WTC11 (cell line): ENCODE measurements around the gene ZGRF1. TPM values are rescaled to one million over a fixed set of nuclear protein-coding genes. Genes with fewer than 3 reads are reported as not detected.

Experiments
- ATAC-seq: fragments of 200-7000 bp; cut with Tn5 transposase; 2 replicates; pipeline ENCODE4 v1.10.0; 2021; ENCODE audit warnings: mild to moderate bottlenecking, moderate library complexity
- CTCF ChIA-PET: fragments of 300-600 bp; sonication (Branson Sonifier 250); formaldehyde crosslinking; loops from one replicate; lab custom pipeline; 2021; ENCODE audit warnings: antibody characterized with exemption; lab: Charles Lee
- POLR2A ChIA-PET: fragments of 350-600 bp; sonication (Branson Sonifier 250); formaldehyde crosslinking; loops from one replicate; lab custom pipeline; 2021; ENCODE audit warnings: antibody characterized with exemption; lab: Charles Lee
- DNase-seq: peaks from one replicate; pipeline ENCODE4 v3.0.0; 2021; ENCODE audit warnings: low spot score
- H3K27ac Mint-ChIP-seq: 2 replicates; pipeline ENCODE4 v1.8.0; 2021; ENCODE audit warnings: mixed read lengths
- H3K27me3 Mint-ChIP-seq: 2 replicates; pipeline ENCODE4 v1.8.0; 2021; ENCODE audit warnings: low read depth, mild to moderate bottlenecking, moderate library complexity, mixed read lengths
- H3K36me3 Mint-ChIP-seq: 2 replicates; pipeline ENCODE4 v1.8.0; 2021; ENCODE audit warnings: mixed read lengths
- H3K4me1 Mint-ChIP-seq: 2 replicates; pipeline ENCODE4 v1.8.0; 2022; ENCODE audit warnings: mixed read lengths
- H3K4me3 Mint-ChIP-seq: 2 replicates; pipeline ENCODE4 v1.8.0; 2021; ENCODE audit warnings: mild to moderate bottlenecking, moderate library complexity, mixed read lengths
- H3K9me3 Mint-ChIP-seq: 2 replicates; pipeline ENCODE4 v1.8.0; 2021; ENCODE audit warnings: mixed read lengths
- AR ChIP-seq: fragments of 250-450 bp; sonication (Bioruptor Pico); IDR thresholded peaks from 2 replicates; pipeline ENCODE4 v1.9.0; 2021; ENCODE audit warnings: mild to moderate bottlenecking
- ARID4B ChIP-seq: sonication (generic); formaldehyde crosslinking; IDR thresholded peaks from 2 replicates; pipeline ENCODE4 v1.8.0; 2023; ENCODE audit warnings: missing genetic modification reagents, mild to moderate bottlenecking, borderline replicate concordance
- ATF1 ChIP-seq: sonication (generic); formaldehyde crosslinking; IDR thresholded peaks from 2 replicates; pipeline ENCODE4 v1.8.1; 2023; ENCODE audit warnings: mild to moderate bottlenecking, moderate library complexity, missing genetic modification reagents
- HMGA2 ChIP-seq: fragments of 250-450 bp; sonication (Bioruptor Pico); IDR thresholded peaks from 2 replicates; pipeline ENCODE4 v1.4.0; 2021; ENCODE audit warnings: mild to moderate bottlenecking, moderate library complexity
- IRF2 ChIP-seq: sonication (generic); formaldehyde crosslinking; IDR thresholded peaks from 2 replicates; pipeline ENCODE4 v1.8.0; 2022; ENCODE audit warnings: low read depth, missing genetic modification reagents, borderline replicate concordance
- JUN ChIP-seq: sonication (generic); formaldehyde crosslinking; IDR thresholded peaks from 2 replicates; pipeline ENCODE4 v1.8.0; 2023; ENCODE audit warnings: mild to moderate bottlenecking, missing genetic modification reagents
- MYBL2 ChIP-seq: sonication (generic); formaldehyde crosslinking; IDR thresholded peaks from 2 replicates; pipeline ENCODE4 v1.8.1; 2023; ENCODE audit warnings: mild to moderate bottlenecking, moderate library complexity, missing genetic modification reagents
- NFATC4 ChIP-seq: fragments of 250-450 bp; sonication (Bioruptor Pico); IDR thresholded peaks from 2 replicates; pipeline ENCODE4 v1.9.0; 2021; ENCODE audit warnings: mild to moderate bottlenecking
- NR1H2 ChIP-seq: sonication (generic); formaldehyde crosslinking; IDR thresholded peaks from 2 replicates; pipeline ENCODE4 v1.9.0; 2021; ENCODE audit warnings: mild to moderate bottlenecking, moderate library complexity, missing genetic modification reagents
- ZNF138 ChIP-seq: sonication (generic); formaldehyde crosslinking; conservative IDR thresholded peaks from 2 replicates; pipeline ENCODE4 v1.8.1; 2022; ENCODE audit warnings: mild to moderate bottlenecking, moderate library complexity, missing genetic modification reagents
- ZNF317 ChIP-seq: sonication (generic); formaldehyde crosslinking; IDR thresholded peaks from 2 replicates; pipeline ENCODE4 v1.8.1; 2023; ENCODE audit warnings: low read depth, mild to moderate bottlenecking, moderate library complexity, missing genetic modification reagents, borderline replicate concordance
- ZNF671 ChIP-seq: fragments of 250-450 bp; sonication (Bioruptor Pico); IDR thresholded peaks from 2 replicates; pipeline ENCODE4 v1.8.0; 2021; ENCODE audit warnings: mild to moderate bottlenecking
- total RNA-seq: library from RNA; stranded (reverse); gene quantifications from 3 replicates; pipeline ENCODE4 v1.2.3, GENCODE V29; 2021
- TF ChIP-seq, protein P1 (sequence below): fragments of 250-450 bp; sonication (Bioruptor Pico); IDR thresholded peaks from 2 replicates; pipeline ENCODE4 v2.1.2; 2022; ENCODE audit warnings: mild to moderate bottlenecking, moderate library complexity
- TF ChIP-seq, protein P2 (sequence below): fragments of 250-450 bp; sonication (Bioruptor Pico); IDR thresholded peaks from 2 replicates; pipeline ENCODE4 v1.9.0; 2021; ENCODE audit warnings: mild to moderate bottlenecking, borderline replicate concordance
- TF ChIP-seq, protein P3 (sequence below): sonication (generic); formaldehyde crosslinking; conservative IDR thresholded peaks from 2 replicates; pipeline ENCODE4 v1.8.1; 2022; ENCODE audit warnings: mild to moderate bottlenecking, missing genetic modification reagents
- TF ChIP-seq, protein P4 (sequence below): fragments of 250-450 bp; sonication (Bioruptor Pico); IDR thresholded peaks from 2 replicates; pipeline ENCODE4 v1.8.0; 2021; ENCODE audit warnings: mild to moderate bottlenecking

The ZGRF1 gene
- total RNA-seq, 1 experiment from 2014 or later, result 56.2 TPM

- H3K27ac Mint-ChIP-seq, result no peak overlapping the region
- ChIA-PET POLR2A (interaction anchor here (0.6 kb wide), 1 partner anchor 609 kb away, joined by 3 read pairs; no protein-coding TSS in a partner anchor), CTCF (interaction anchor here (0.6 to 2.7 kb wide), 5 partner anchors 9 to 155 kb away, joined by 3 to 15 read pairs (median 3); partner anchors contain the start of gene NEUROG2)
- peaks cover 47% of the 10 kb centered on the region for H3K27me3 Mint-ChIP-seq
- H3K36me3 Mint-ChIP-seq, result no peaks in the 10 kb centered on the region
- no peak for TF ChIP-seq NFATC4 (CRISPR knock-in tag)
- no peak for TF ChIP-seq HMGA2 (CRISPR knock-in tag)
- no peak for TF ChIP-seq MYBL2 (CRISPR knock-in tag)
- TF ChIP-seq AR, result no peak
- TF ChIP-seq, protein P1, sequence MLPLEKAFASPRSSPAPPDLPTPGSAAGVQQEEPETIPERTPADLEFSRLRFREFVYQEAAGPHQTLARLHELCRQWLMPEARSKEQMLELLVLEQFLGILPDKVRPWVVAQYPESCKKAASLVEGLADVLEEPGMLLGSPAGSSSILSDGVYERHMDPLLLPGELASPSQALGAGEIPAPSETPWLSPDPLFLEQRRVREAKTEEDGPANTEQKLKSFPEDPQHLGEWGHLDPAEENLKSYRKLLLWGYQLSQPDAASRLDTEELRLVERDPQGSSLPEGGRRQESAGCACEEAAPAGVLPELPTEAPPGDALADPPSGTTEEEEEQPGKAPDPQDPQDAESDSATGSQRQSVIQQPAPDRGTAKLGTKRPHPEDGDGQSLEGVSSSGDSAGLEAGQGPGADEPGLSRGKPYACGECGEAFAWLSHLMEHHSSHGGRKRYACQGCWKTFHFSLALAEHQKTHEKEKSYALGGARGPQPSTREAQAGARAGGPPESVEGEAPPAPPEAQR, result no peak
- no peak for TF ChIP-seq ARID4B
- TF ChIP-seq, protein P2, sequence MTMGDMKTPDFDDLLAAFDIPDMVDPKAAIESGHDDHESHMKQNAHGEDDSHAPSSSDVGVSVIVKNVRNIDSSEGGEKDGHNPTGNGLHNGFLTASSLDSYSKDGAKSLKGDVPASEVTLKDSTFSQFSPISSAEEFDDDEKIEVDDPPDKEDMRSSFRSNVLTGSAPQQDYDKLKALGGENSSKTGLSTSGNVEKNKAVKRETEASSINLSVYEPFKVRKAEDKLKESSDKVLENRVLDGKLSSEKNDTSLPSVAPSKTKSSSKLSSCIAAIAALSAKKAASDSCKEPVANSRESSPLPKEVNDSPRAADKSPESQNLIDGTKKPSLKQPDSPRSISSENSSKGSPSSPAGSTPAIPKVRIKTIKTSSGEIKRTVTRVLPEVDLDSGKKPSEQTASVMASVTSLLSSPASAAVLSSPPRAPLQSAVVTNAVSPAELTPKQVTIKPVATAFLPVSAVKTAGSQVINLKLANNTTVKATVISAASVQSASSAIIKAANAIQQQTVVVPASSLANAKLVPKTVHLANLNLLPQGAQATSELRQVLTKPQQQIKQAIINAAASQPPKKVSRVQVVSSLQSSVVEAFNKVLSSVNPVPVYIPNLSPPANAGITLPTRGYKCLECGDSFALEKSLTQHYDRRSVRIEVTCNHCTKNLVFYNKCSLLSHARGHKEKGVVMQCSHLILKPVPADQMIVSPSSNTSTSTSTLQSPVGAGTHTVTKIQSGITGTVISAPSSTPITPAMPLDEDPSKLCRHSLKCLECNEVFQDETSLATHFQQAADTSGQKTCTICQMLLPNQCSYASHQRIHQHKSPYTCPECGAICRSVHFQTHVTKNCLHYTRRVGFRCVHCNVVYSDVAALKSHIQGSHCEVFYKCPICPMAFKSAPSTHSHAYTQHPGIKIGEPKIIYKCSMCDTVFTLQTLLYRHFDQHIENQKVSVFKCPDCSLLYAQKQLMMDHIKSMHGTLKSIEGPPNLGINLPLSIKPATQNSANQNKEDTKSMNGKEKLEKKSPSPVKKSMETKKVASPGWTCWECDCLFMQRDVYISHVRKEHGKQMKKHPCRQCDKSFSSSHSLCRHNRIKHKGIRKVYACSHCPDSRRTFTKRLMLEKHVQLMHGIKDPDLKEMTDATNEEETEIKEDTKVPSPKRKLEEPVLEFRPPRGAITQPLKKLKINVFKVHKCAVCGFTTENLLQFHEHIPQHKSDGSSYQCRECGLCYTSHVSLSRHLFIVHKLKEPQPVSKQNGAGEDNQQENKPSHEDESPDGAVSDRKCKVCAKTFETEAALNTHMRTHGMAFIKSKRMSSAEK, result no peak
- TF ChIP-seq ZNF671 (CRISPR knock-in tag), result no peak
- TF ChIP-seq, protein P3, sequence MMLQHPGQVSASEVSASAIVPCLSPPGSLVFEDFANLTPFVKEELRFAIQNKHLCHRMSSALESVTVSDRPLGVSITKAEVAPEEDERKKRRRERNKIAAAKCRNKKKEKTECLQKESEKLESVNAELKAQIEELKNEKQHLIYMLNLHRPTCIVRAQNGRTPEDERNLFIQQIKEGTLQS, result no peak
- no peak for TF ChIP-seq ATF1
- no peak for TF ChIP-seq ZNF138 (CRISPR knock-in tag)
- TF ChIP-seq, protein P4, sequence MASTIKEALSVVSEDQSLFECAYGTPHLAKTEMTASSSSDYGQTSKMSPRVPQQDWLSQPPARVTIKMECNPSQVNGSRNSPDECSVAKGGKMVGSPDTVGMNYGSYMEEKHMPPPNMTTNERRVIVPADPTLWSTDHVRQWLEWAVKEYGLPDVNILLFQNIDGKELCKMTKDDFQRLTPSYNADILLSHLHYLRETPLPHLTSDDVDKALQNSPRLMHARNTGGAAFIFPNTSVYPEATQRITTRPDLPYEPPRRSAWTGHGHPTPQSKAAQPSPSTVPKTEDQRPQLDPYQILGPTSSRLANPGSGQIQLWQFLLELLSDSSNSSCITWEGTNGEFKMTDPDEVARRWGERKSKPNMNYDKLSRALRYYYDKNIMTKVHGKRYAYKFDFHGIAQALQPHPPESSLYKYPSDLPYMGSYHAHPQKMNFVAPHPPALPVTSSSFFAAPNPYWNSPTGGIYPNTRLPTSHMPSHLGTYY (CRISPR knock-in tag), result no peak
- TF ChIP-seq IRF2, result no peak
- TF ChIP-seq ZNF317 (CRISPR knock-in tag), result no peak
- no peak for TF ChIP-seq NR1H2 (CRISPR knock-in tag)
- no peak for TF ChIP-seq JUN (CRISPR knock-in tag)
- H3K4me3 Mint-ChIP-seq, result no peak overlapping the region
- DNase-seq, result no peak
- H3K4me1 Mint-ChIP-seq, result no peaks in the 10 kb centered on the region
- H3K9me3 Mint-ChIP-seq, result no peaks in the 10 kb centered on the region
- ATAC-seq, result no peak
Observed at GRCh38 chr4:112502871-112503270, 133.8 kb downstream of the ZGRF1 start.
